Skin epidermis (tissue), 12 donors: ENCODE data around the gene PARP3.
A peak's percentile ranks its signal among the peaks of the same experiment; 100 is the strongest.

ENCODE experiments used
- H3K27ac ChIP-seq, 21 experiments: fragments of 200-600 bp; sonication (generic) in 11 of 21; one replicate each; pipeline ENCODE4 v1.5.0; 2020; ENCODE audit warnings: mild to moderate bottlenecking in 3 of 21, inconsistent platforms in 2 of 21, moderate library complexity in 2 of 21
- H3K4me3 ChIP-seq, 7 experiments: fragments of 200-600 bp; sonication (generic) in 2 of 7; one replicate each; pipeline ENCODE4 v1.5.0; 2020; ENCODE audit warnings: inconsistent platforms in 2 of 7, mild to moderate bottlenecking in 2 of 7, moderate library complexity in 1 of 7

The PARP3 gene

GRCh38 chr3:51945926-51946705 lies 4.0 kb downstream of the PARP3 start:
- Histone ChIP-seq H3K27ac (no peak overlapping the region), H3K4me3 (no peak overlapping the region)

- H3K4me3 ChIP-seq: no peak overlapping the region
- H3K27ac ChIP-seq: no peak overlapping the region
These were observed 4.6 kb downstream of the PARP3 start for GRCh38 chr3:51946796-51947195.

- no peak overlapping the region for H3K27ac ChIP-seq
These were observed 5.2 kb downstream of the PARP3 start for GRCh38 chr3:51947215-51947900.

GRCh38 chr3:51948016-51948580 lies 5.9 kb downstream of the PARP3 start:
- Histone ChIP-seq H3K4me3 (no peak overlapping the region), H3K27ac (no peak overlapping the region)

More at GRCh38 chr3:51947215-51947900, 5.2 kb downstream of the PARP3 start:
- H3K4me3 ChIP-seq: no peak overlapping the region

- no peak overlapping the region for H3K27ac ChIP-seq
- no peak overlapping the region for H3K4me3 ChIP-seq
These were observed 7.0 kb downstream of the PARP3 start for GRCh38 chr3:51949121-51949520.

- H3K27ac ChIP-seq: no peak overlapping the region
These were observed 8.7 kb downstream of the PARP3 start for GRCh38 chr3:51950899-51951298.

GRCh38 chr3:51953445-51953844 lies 11.3 kb downstream of the PARP3 start:
- no peak overlapping the region for H3K4me3 ChIP-seq
- H3K27ac ChIP-seq: no peak overlapping the region

More at GRCh38 chr3:51950899-51951298, 8.7 kb downstream of the PARP3 start:
- no peak overlapping the region for H3K4me3 ChIP-seq

- Histone ChIP-seq H3K27ac (no peak overlapping the region), H3K4me3 (no peak overlapping the region)
These were observed 11.9 kb downstream of the PARP3 start for GRCh38 chr3:51954105-51954504.

- Histone ChIP-seq H3K27ac (no peak overlapping the region), H3K4me3 (no peak overlapping the region)
These were observed 12.6 kb downstream of the PARP3 start for GRCh38 chr3:51954713-51955112.

- peak within 1 kb of the TSS in 4 of 21 experiments; percentile 9 to 62 (median 30) for H3K27ac ChIP-seq
- H3K4me3 ChIP-seq: peak within 1 kb of the TSS; percentile 12 to 39 (median 20)
These were observed 13.2 kb downstream of the PARP3 start, which contains the start of gene GPR62 for GRCh38 chr3:51955175-51955892. Gene GPR62, plus strand, starts transcription at chr3:51955381. Its CDS starts 272 bp downstream, at chr3:51955653.

- peak overlapping the region in 4 of 21 experiments; percentile 9 to 62 (median 30) for H3K27ac ChIP-seq
- H3K4me3 ChIP-seq: peak overlapping the region; percentile 12 to 39 (median 20)
These were observed 14.0 kb downstream of the PARP3 start for GRCh38 chr3:51955893-51956770.

- H3K4me3 ChIP-seq: no peak overlapping the region
- H3K27ac ChIP-seq: no peak overlapping the region
These were observed 15.5 kb downstream of the PARP3 start for GRCh38 chr3:51957520-51958205.

- Histone ChIP-seq H3K27ac (no peak overlapping the region), H3K4me3 (no peak overlapping the region)
These were observed 16.7 kb downstream of the PARP3 start for GRCh38 chr3:51958603-51959521.

- no peak overlapping the region for H3K4me3 ChIP-seq
- no peak overlapping the region for H3K27ac ChIP-seq
These were observed 17.5 kb downstream of the PARP3 start for GRCh38 chr3:51959651-51960050.

GRCh38 chr3:51960386-51960785 lies 18.2 kb downstream of the PARP3 start:
- H3K4me3 ChIP-seq: no peak overlapping the region
- H3K27ac ChIP-seq: no peak overlapping the region

GRCh38 chr3:51961011-51961410 lies 18.8 kb downstream of the PARP3 start:
- Histone ChIP-seq H3K4me3 (no peak overlapping the region), H3K27ac (no peak overlapping the region)
